GM12874 (cell line): ENCODE measurements around the gene DNAJB14.

Experiments
- CTCF ChIP-seq: IDR thresholded peaks from 2 replicates; pipeline ENCODE4 v1.5.1; 2011; ENCODE audit warnings: low read depth, mild to moderate bottlenecking, control low read depth, low read length, moderate library complexity; ENCODE audit not compliant: insufficient read depth

The DNAJB14 gene

GRCh38 chr4:99863804-99864203 is 82.6 kb downstream of the DNAJB14 start:
- no peak for TF ChIP-seq CTCF

DNA sequence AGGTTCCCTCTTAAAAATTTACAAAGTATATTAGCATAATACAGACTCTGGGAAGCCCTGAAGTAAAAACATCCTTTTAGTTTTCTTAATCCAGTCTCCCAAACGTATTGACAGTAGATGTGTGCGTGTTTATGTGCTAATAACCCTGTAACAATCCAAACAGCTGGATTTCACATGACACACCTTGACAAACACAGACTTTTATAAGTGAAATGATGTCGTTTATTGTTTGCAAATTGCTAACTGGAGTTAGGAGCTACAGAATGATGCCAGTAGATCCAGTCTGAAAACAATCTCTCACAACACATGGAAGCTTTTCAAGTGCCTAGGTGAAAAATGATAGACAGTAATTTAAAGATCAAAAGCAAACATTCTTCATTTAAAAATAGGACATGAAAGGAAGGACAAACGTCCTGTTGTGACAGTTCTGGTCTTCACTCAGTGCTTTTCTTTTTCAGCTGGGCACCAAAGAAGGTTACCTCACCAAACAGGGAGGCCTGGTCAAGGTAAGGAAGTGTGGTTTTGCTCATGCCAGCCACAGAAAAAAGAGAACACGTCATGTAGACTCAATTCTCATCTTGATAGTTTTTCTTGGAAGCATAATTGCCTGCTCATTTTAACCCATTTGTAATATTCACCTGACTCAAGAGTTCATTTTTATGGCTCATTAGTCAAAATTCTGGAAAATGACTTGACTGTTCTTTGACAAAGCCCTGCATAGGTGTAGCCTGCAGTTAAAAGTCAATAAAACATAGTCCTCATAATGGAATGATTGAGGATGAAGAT is 85.1 kb downstream of the DNAJB14 start:
- TF ChIP-seq CTCF, result no peak

DNA sequence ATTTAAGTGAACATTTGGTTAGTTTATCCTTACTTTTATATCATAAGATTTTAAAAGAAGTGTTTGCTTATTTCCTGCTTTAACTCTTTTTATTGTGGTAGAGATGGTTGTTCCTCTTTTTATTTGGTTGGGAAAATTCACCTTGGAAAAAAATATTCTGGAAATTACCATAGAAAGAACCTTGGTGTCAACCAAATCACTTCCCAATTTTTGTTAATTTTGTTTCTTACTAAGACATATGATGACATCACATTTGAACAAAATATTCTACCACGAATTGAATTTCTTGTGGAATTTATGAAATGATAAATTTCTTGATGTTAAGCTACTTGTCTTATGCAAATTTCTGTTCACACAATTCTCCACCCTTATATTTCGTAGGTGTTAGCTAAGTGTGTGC is 85.9 kb downstream of the DNAJB14 start:
- TF ChIP-seq CTCF, result no peak

GRCh38 chr4:99859618-99860017 is 86.8 kb downstream of the DNAJB14 start:
- TF ChIP-seq CTCF, result no peak

DNA sequence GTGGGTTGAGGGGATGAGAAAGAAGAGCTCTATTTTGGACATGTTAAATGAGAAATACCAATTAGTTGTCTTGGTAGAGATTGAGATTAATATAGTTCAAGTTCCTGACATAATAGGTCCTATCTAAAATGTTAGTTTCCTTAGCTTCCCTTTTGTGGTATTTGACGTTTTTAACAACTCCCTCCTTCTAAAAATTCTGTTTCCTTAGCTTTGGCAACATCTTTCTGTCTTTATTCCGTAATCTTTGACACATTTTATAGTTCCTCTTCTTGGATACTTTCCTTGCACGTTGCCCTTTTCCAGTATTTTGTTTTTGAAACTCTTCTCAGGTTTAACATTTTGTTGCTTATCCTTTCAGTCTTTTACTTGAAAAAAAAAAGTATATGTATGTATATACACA is 89.1 kb downstream of the DNAJB14 start:
- no peak for TF ChIP-seq CTCF

DNA sequence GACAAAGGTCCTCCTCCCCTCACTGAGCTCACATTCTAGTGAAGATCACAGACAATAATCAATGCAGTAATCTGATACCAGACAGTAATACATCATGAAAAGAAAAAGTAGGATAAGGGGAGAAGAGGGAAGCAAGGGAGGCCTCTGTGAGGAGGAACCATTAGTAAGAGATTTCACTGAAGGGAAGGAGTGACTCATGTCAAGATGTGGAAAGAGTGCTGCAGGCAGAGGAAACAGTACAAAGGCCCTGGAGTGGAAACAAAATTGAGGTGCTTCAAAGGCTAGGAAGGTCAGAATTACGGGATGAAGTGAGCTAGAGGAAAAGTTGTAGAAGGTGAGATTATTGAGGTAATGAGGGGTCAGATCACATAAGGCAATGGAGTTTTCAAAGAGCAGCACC is 90.3 kb downstream of the DNAJB14 start:
- no peak for TF ChIP-seq CTCF

- TF ChIP-seq CTCF, result no peak
Observed at GRCh38 chr4:99855678-99856077, 90.7 kb downstream of the DNAJB14 start.
